ENCODE results near the gene HRH1.
"Not testable (repeated sequence)": the region's sequence is repeated elsewhere in the genome, so short reads cannot be mapped to it uniquely, and the experiment has no call there.

HRH1 gene

GRCh38 chr3:11244121-11244677 lies 89.9 kb downstream of the HRH1 start:
- no peak for DNase-seq (ENCODE audit: low spot score)

- no peak for DNase-seq (ENCODE audit: low spot score)
Observed at GRCh38 chr3:11245276-11245675, 91.0 kb downstream of the HRH1 start.

- DNase-seq (ENCODE audit: low spot score), result no peak
Observed at GRCh38 chr3:11245827-11246662, 91.8 kb downstream of the HRH1 start.

- no peak for DNase-seq (ENCODE audit: low spot score)
Observed at GRCh38 chr3:11246663-11246970, 92.3 kb downstream of the HRH1 start.

- DNase-seq (ENCODE audit: low spot score), result no peak
Observed at GRCh38 chr3:11247362-11247761, 93.1 kb downstream of the HRH1 start.

- DNase-seq (ENCODE audit: low spot score), result no peak
Observed at GRCh38 chr3:11248596-11248995, 94.3 kb downstream of the HRH1 start.

GRCh38 chr3:11250902-11251806 lies 96.9 kb downstream of the HRH1 start:
- DNase-seq (ENCODE audit: low spot score), result no peak

- DNase-seq (ENCODE audit: low spot score), result no peak
Observed at GRCh38 chr3:11251807-11252176, 97.5 kb downstream of the HRH1 start.

- no peak for DNase-seq (ENCODE audit: low spot score)
Observed at GRCh38 chr3:11254876-11255275, 100.6 kb downstream of the HRH1 start.

GRCh38 chr3:11255537-11255936 lies 101.2 kb downstream of the HRH1 start:
- DNase-seq (ENCODE audit: low spot score), result not testable (repeated sequence)

GRCh38 chr3:11258958-11259357 lies 104.7 kb downstream of the HRH1 start:
- no peak for DNase-seq (ENCODE audit: low spot score)

GRCh38 chr3:11260460-11260859 lies 106.2 kb downstream of the HRH1 start:
- no peak for DNase-seq (ENCODE audit: low spot score)

- no peak for DNase-seq (ENCODE audit: low spot score)
Observed at GRCh38 chr3:11269007-11269406, 114.7 kb downstream of the HRH1 start.

- DNase-seq (ENCODE audit: low spot score), result peak; percentile 97
Observed at GRCh38 chr3:11271986-11272904, 118.0 kb downstream of the HRH1 start, which contains the start of gene ATG7. TSS of gene ATG7 (plus strand) at chr3:11272397. CDS start at chr3:11298696, 26,299 bp downstream.

GRCh38 chr3:11272906-11273574 lies 118.7 kb downstream of the HRH1 start:
- no peak for DNase-seq (ENCODE audit: low spot score)

- no peak for DNase-seq (ENCODE audit: low spot score)
Observed at GRCh38 chr3:11273891-11274291, 119.6 kb downstream of the HRH1 start.

GRCh38 chr3:11274566-11275142 lies 120.4 kb downstream of the HRH1 start:
- DNase-seq (ENCODE audit: low spot score), result no peak

GRCh38 chr3:11275926-11276325 lies 121.6 kb downstream of the HRH1 start:
- DNase-seq (ENCODE audit: low spot score), result no peak

- DNase-seq (ENCODE audit: low spot score), result no peak
Observed at GRCh38 chr3:11276901-11277300, 122.6 kb downstream of the HRH1 start.

GRCh38 chr3:11282250-11283138 lies 128.2 kb downstream of the HRH1 start:
- no peak for DNase-seq (ENCODE audit: low spot score)

Measured in ecto neural progenitor cell (in vitro differentiated cells).